ENCODE data around the gene TMEM200A. TPM values are rescaled to one million over a fixed set of nuclear protein-coding genes. Genes with fewer than 3 reads are reported as not detected.

TMEM200A gene
- total RNA-seq, 6 experiments from 2014 or later = 78.0 to 131 (median 114) TPM

DNA sequence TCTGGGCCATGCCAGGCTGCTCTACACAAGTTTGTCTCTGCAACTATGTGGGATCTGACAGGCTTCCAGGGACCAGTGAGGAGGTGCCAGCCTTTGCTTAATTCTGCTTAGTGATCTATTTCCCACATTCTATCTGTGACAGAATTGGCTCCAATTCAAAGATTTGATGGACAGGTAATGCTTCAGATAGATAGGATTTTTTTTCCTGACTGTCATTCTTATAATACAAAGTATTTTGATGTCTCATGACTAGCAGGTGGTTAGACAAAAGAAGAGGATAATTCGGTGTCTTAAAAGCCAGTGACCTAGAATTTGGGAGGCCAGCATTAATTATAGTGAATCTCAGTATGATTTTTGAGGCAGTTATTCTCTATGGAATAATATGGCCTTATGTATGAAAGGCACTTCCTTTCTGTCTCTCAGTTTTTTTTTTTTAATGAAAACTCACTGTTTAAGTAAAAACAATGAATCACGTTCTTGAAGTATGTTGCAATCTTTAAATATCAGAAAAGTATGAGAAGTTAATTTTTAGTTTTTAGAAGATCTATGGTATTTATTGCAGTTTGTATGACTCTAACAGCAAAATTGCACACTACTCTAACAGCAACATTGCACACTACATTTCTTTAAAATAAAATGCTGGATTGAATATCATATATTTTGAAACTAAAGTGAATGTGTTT is 43.7 kb downstream of the TMEM200A start:
- no peak for DNase-seq
- Mint-ChIP-seq H3K4me3 (peak overlapping the region; percentile 50), H3K27me3 (ENCODE audit: insufficient read depth) (no peaks in the 10 kb centered on the region; the same call in none of the 2 replicates), H3K36me3 (ENCODE audit: low read depth) (peaks cover 52% of the 10 kb centered on the region), H3K9me3 (peaks cover 9% of the 10 kb centered on the region; the same call in 1 of the 2 replicates), H3K4me1 (ENCODE audit: low read depth) (peaks cover 92% of the 10 kb centered on the region), H3K27ac (peak overlapping the region; percentile 81)
- TF ChIP-seq, protein P1, sequence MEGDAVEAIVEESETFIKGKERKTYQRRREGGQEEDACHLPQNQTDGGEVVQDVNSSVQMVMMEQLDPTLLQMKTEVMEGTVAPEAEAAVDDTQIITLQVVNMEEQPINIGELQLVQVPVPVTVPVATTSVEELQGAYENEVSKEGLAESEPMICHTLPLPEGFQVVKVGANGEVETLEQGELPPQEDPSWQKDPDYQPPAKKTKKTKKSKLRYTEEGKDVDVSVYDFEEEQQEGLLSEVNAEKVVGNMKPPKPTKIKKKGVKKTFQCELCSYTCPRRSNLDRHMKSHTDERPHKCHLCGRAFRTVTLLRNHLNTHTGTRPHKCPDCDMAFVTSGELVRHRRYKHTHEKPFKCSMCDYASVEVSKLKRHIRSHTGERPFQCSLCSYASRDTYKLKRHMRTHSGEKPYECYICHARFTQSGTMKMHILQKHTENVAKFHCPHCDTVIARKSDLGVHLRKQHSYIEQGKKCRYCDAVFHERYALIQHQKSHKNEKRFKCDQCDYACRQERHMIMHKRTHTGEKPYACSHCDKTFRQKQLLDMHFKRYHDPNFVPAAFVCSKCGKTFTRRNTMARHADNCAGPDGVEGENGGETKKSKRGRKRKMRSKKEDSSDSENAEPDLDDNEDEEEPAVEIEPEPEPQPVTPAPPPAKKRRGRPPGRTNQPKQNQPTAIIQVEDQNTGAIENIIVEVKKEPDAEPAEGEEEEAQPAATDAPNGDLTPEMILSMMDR (IDR thresholded peaks at IDR 0.05) = no peak

GRCh38 chr6:130411481-130411880 is 45.7 kb downstream of the TMEM200A start:
- H3K4me3 Mint-ChIP-seq = no peak overlapping the region
- H3K27ac Mint-ChIP-seq = no peak overlapping the region
- H3K4me1 Mint-ChIP-seq (ENCODE audit: low read depth) = peaks cover 90% of the 10 kb centered on the region
- no peak for DNase-seq
- peaks cover 9% of the 10 kb centered on the region; the same call in 1 of the 2 replicates for H3K9me3 Mint-ChIP-seq
- TF ChIP-seq, protein P1 (IDR thresholded peaks at IDR 0.05) = no peak
- H3K27me3 Mint-ChIP-seq (ENCODE audit: insufficient read depth) = no peaks in the 10 kb centered on the region; the same call in 1 of the 2 replicates
- peaks cover 48% of the 10 kb centered on the region for H3K36me3 Mint-ChIP-seq (ENCODE audit: low read depth)

DNA sequence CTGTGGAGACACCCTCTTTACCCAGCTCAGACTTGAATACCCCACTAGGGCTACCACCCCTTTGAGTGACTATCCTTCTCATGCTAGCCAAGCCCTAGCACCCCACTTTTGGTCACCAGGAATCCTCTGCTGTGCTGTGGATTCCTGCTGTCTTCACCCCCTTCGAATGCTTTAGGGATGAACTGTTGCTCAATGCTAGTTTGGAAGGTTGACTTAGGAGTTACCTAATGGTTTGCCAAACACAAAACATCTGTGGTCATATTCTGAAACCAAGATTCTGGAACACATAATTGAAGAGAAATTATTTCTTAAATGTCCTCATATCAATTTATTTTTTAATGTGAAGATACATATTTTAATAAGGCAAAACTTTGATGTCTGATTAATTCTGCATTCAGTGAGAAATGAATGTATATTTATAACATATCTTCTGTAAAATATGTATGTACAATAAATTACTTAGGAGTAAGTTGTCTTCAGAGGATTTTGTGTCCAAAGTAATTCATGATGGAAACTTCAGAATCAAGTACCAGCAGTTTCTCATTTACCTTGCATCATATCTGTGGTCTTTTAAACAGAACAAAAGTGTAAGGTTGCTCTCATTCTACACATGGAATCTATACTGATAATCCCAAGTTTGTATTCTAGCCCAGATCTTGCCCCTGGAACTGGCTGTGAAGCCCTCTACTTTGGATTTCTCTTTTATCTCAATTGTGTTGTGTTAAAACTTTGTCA is 46.9 kb downstream of the TMEM200A start:
- peak overlapping the region; percentile 67 for H3K27ac Mint-ChIP-seq
- H3K9me3 Mint-ChIP-seq = peaks cover 9% of the 10 kb centered on the region; the same call in 1 of the 2 replicates
- H3K4me3 Mint-ChIP-seq = peak overlapping the region; percentile 75
- no peak for DNase-seq
- H3K27me3 Mint-ChIP-seq (ENCODE audit: insufficient read depth) = no peaks in the 10 kb centered on the region; the same call in 1 of the 2 replicates
- TF ChIP-seq, protein P1 (IDR thresholded peaks at IDR 0.05) = no peak
- peaks cover 90% of the 10 kb centered on the region for H3K4me1 Mint-ChIP-seq (ENCODE audit: low read depth)
- peaks cover 54% of the 10 kb centered on the region for H3K36me3 Mint-ChIP-seq (ENCODE audit: low read depth)

GRCh38 chr6:130417951-130418350 is 52.1 kb downstream of the TMEM200A start:
- H3K9me3 Mint-ChIP-seq = no peaks in the 10 kb centered on the region; the same call in 1 of the 2 replicates
- peaks cover 84% of the 10 kb centered on the region for H3K4me1 Mint-ChIP-seq (ENCODE audit: low read depth)
- TF ChIP-seq, protein P1 (IDR thresholded peaks at IDR 0.05) = no peak
- H3K27me3 Mint-ChIP-seq (ENCODE audit: insufficient read depth) = peaks cover 2% of the 10 kb centered on the region
- peak; percentile 44 for DNase-seq
- H3K27ac Mint-ChIP-seq = peak overlapping the region; percentile 66
- peak overlapping the region; percentile 18; the same call in 1 of the 2 replicates for H3K4me3 Mint-ChIP-seq
- H3K36me3 Mint-ChIP-seq (ENCODE audit: low read depth) = peaks cover 66% of the 10 kb centered on the region

- Mint-ChIP-seq H3K4me1 (ENCODE audit: low read depth) (peaks cover 90% of the 10 kb centered on the region), H3K27ac (peak overlapping the region; percentile 60), H3K4me3 (no peak overlapping the region), H3K9me3 (no peaks in the 10 kb centered on the region; the same call in 1 of the 2 replicates), H3K27me3 (ENCODE audit: insufficient read depth) (peaks cover 2% of the 10 kb centered on the region), H3K36me3 (ENCODE audit: low read depth) (peaks cover 63% of the 10 kb centered on the region)
- no peak for DNase-seq
- TF ChIP-seq, protein P1 (IDR thresholded peaks at IDR 0.05) = no peak
Measured at GRCh38 chr6:130420911-130421310, 55.1 kb downstream of the TMEM200A start.
